Measurements from ENCODE around the gene LRRIQ3.
"Not testable (repeated sequence)": the region's sequence is repeated elsewhere in the genome, so short reads cannot be mapped to it uniquely, and the experiment has no call there.

LRRIQ3 gene

GRCh38 chr1:74199504-74199903 is 1.5 kb upstream of the LRRIQ3 start:
- Histone ChIP-seq H3K9ac (ENCODE audit: low read depth, low read length) (no peak overlapping the region), H3K4me3 (ENCODE audit: low read length) (no peak overlapping the region), H3K27me3 (ENCODE audit: insufficient read depth, low read length) (no peaks in the 10 kb centered on the region)

GRCh38 chr1:74197255-74197654 is 721 bp downstream of the LRRIQ3 start:
- Histone ChIP-seq H3K27ac (ENCODE audit: low read length) (no peak overlapping the region), H3K9ac (ENCODE audit: low read depth, low read length) (peak overlapping the region; percentile 70; the same call in 1 of the 2 replicates), H3K4me3 (ENCODE audit: low read length) (peak overlapping the region; percentile 98), H3K27me3 (ENCODE audit: insufficient read depth, low read length) (no peaks in the 10 kb centered on the region), H3K4me1 (ENCODE audit: insufficient read depth, low read length) (no peaks in the 10 kb centered on the region), H3K9me3 (ENCODE audit: insufficient read depth, low read depth, low read length) (no peaks in the 10 kb centered on the region), H3K36me3 (ENCODE audit: insufficient read depth, low read depth, low read length) (no peaks in the 10 kb centered on the region)

More at GRCh38 chr1:74199504-74199903, 1.5 kb upstream of the LRRIQ3 start:
- H3K4me1 ChIP-seq (ENCODE audit: insufficient read depth, low read length): no peaks in the 10 kb centered on the region
- no peaks in the 10 kb centered on the region for H3K9me3 ChIP-seq (ENCODE audit: insufficient read depth, low read depth, low read length)
- no peak overlapping the region for H3K27ac ChIP-seq (ENCODE audit: low read length)
- H3K36me3 ChIP-seq (ENCODE audit: insufficient read depth, low read depth, low read length): no peaks in the 10 kb centered on the region

GRCh38 chr1:74195339-74195738 is 2.6 kb downstream of the LRRIQ3 start:
- Histone ChIP-seq H3K36me3 (ENCODE audit: insufficient read depth, low read depth, low read length) (no peaks in the 10 kb centered on the region), H3K4me1 (ENCODE audit: insufficient read depth, low read length) (no peaks in the 10 kb centered on the region), H3K27ac (ENCODE audit: low read length) (no peak overlapping the region), H3K27me3 (ENCODE audit: insufficient read depth, low read length) (no peaks in the 10 kb centered on the region), H3K4me3 (ENCODE audit: low read length) (no peak overlapping the region), H3K9ac (ENCODE audit: low read depth, low read length) (no peak overlapping the region), H3K9me3 (ENCODE audit: insufficient read depth, low read depth, low read length) (no peaks in the 10 kb centered on the region)

- no peaks in the 10 kb centered on the region for H3K4me1 ChIP-seq (ENCODE audit: insufficient read depth, low read length)
- H3K4me3 ChIP-seq (ENCODE audit: low read length): no peak overlapping the region
- H3K9ac ChIP-seq (ENCODE audit: low read depth, low read length): no peak overlapping the region
- no peaks in the 10 kb centered on the region for H3K9me3 ChIP-seq (ENCODE audit: insufficient read depth, low read depth, low read length)
- H3K36me3 ChIP-seq (ENCODE audit: insufficient read depth, low read depth, low read length): no peaks in the 10 kb centered on the region
- no peak overlapping the region for H3K27ac ChIP-seq (ENCODE audit: low read length)
- no peaks in the 10 kb centered on the region for H3K27me3 ChIP-seq (ENCODE audit: insufficient read depth, low read length)
These were observed 4.1 kb downstream of the LRRIQ3 start for GRCh38 chr1:74193908-74194307.

- H3K27me3 ChIP-seq (ENCODE audit: insufficient read depth, low read length): no peaks in the 10 kb centered on the region
- no peaks in the 10 kb centered on the region for H3K9me3 ChIP-seq (ENCODE audit: insufficient read depth, low read depth, low read length)
- H3K4me1 ChIP-seq (ENCODE audit: insufficient read depth, low read length): no peaks in the 10 kb centered on the region
- no peak overlapping the region for H3K4me3 ChIP-seq (ENCODE audit: low read length)
- H3K36me3 ChIP-seq (ENCODE audit: insufficient read depth, low read depth, low read length): no peaks in the 10 kb centered on the region
- no peak overlapping the region for H3K9ac ChIP-seq (ENCODE audit: low read depth, low read length)
- no peak overlapping the region for H3K27ac ChIP-seq (ENCODE audit: low read length)
These were observed 17.5 kb downstream of the LRRIQ3 start for GRCh38 chr1:74180490-74180889.

- not testable (repeated sequence) for H3K27ac ChIP-seq (ENCODE audit: low read length); H3K36me3 ChIP-seq (ENCODE audit: insufficient read depth, low read depth, low read length); H3K9ac ChIP-seq (ENCODE audit: low read depth, low read length); H3K4me3 ChIP-seq (ENCODE audit: low read length); H3K4me1 ChIP-seq (ENCODE audit: insufficient read depth, low read length); H3K27me3 ChIP-seq (ENCODE audit: insufficient read depth, low read length); H3K9me3 ChIP-seq (ENCODE audit: insufficient read depth, low read depth, low read length)
These were observed 23.6 kb downstream of the LRRIQ3 start for GRCh38 chr1:74174423-74174822.

GRCh38 chr1:74162333-74162732 is 35.6 kb downstream of the LRRIQ3 start:
- H3K4me3 ChIP-seq (ENCODE audit: low read length): no peak overlapping the region
- no peaks in the 10 kb centered on the region for H3K4me1 ChIP-seq (ENCODE audit: insufficient read depth, low read length)
- no peaks in the 10 kb centered on the region for H3K36me3 ChIP-seq (ENCODE audit: insufficient read depth, low read depth, low read length)
- no peak overlapping the region for H3K27ac ChIP-seq (ENCODE audit: low read length)
- H3K9ac ChIP-seq (ENCODE audit: low read depth, low read length): no peak overlapping the region
- H3K27me3 ChIP-seq (ENCODE audit: insufficient read depth, low read length): no peaks in the 10 kb centered on the region
- no peaks in the 10 kb centered on the region for H3K9me3 ChIP-seq (ENCODE audit: insufficient read depth, low read depth, low read length)

GRCh38 chr1:74161497-74161896 is 36.5 kb downstream of the LRRIQ3 start:
- Histone ChIP-seq H3K4me1 (ENCODE audit: insufficient read depth, low read length) (no peaks in the 10 kb centered on the region), H3K4me3 (ENCODE audit: low read length) (no peak overlapping the region), H3K27ac (ENCODE audit: low read length) (no peak overlapping the region), H3K9ac (ENCODE audit: low read depth, low read length) (no peak overlapping the region), H3K27me3 (ENCODE audit: insufficient read depth, low read length) (no peaks in the 10 kb centered on the region), H3K9me3 (ENCODE audit: insufficient read depth, low read depth, low read length) (no peaks in the 10 kb centered on the region), H3K36me3 (ENCODE audit: insufficient read depth, low read depth, low read length) (no peaks in the 10 kb centered on the region)

- no peaks in the 10 kb centered on the region for H3K4me1 ChIP-seq (ENCODE audit: insufficient read depth, low read length)
- no peak overlapping the region for H3K27ac ChIP-seq (ENCODE audit: low read length)
- no peaks in the 10 kb centered on the region for H3K9me3 ChIP-seq (ENCODE audit: insufficient read depth, low read depth, low read length)
- no peaks in the 10 kb centered on the region for H3K27me3 ChIP-seq (ENCODE audit: insufficient read depth, low read length)
- no peaks in the 10 kb centered on the region for H3K36me3 ChIP-seq (ENCODE audit: insufficient read depth, low read depth, low read length)
- H3K9ac ChIP-seq (ENCODE audit: low read depth, low read length): no peak overlapping the region
- H3K4me3 ChIP-seq (ENCODE audit: low read length): no peak overlapping the region
These were observed 37.9 kb downstream of the LRRIQ3 start for GRCh38 chr1:74160046-74160445.

GRCh38 chr1:74145086-74145485 is 52.9 kb downstream of the LRRIQ3 start:
- no peaks in the 10 kb centered on the region for H3K4me1 ChIP-seq (ENCODE audit: insufficient read depth, low read length)
- no peaks in the 10 kb centered on the region for H3K27me3 ChIP-seq (ENCODE audit: insufficient read depth, low read length)
- no peaks in the 10 kb centered on the region for H3K36me3 ChIP-seq (ENCODE audit: insufficient read depth, low read depth, low read length)
- no peak overlapping the region for H3K9ac ChIP-seq (ENCODE audit: low read depth, low read length)
- H3K4me3 ChIP-seq (ENCODE audit: low read length): no peak overlapping the region
- no peaks in the 10 kb centered on the region for H3K9me3 ChIP-seq (ENCODE audit: insufficient read depth, low read depth, low read length)
- H3K27ac ChIP-seq (ENCODE audit: low read length): no peak overlapping the region

GRCh38 chr1:74117370-74117769 is 80.6 kb downstream of the LRRIQ3 start:
- not testable (repeated sequence) for H3K36me3 ChIP-seq (ENCODE audit: insufficient read depth, low read depth, low read length); H3K27me3 ChIP-seq (ENCODE audit: insufficient read depth, low read length); H3K9ac ChIP-seq (ENCODE audit: low read depth, low read length); H3K9me3 ChIP-seq (ENCODE audit: insufficient read depth, low read depth, low read length); H3K4me1 ChIP-seq (ENCODE audit: insufficient read depth, low read length); H3K4me3 ChIP-seq (ENCODE audit: low read length); H3K27ac ChIP-seq (ENCODE audit: low read length)

- Histone ChIP-seq H3K36me3 (ENCODE audit: insufficient read depth, low read depth, low read length) (no peaks in the 10 kb centered on the region), H3K9ac (ENCODE audit: low read depth, low read length) (no peak overlapping the region), H3K27me3 (ENCODE audit: insufficient read depth, low read length) (no peaks in the 10 kb centered on the region), H3K9me3 (ENCODE audit: insufficient read depth, low read depth, low read length) (no peaks in the 10 kb centered on the region), H3K27ac (ENCODE audit: low read length) (no peak overlapping the region), H3K4me1 (ENCODE audit: insufficient read depth, low read length) (no peaks in the 10 kb centered on the region), H3K4me3 (ENCODE audit: low read length) (no peak overlapping the region)
These were observed 84.6 kb downstream of the LRRIQ3 start for GRCh38 chr1:74113333-74113732.

GRCh38 chr1:74107394-74107793 is 90.6 kb downstream of the LRRIQ3 start:
- H3K27ac ChIP-seq (ENCODE audit: low read length): no peak overlapping the region
- no peak overlapping the region for H3K4me3 ChIP-seq (ENCODE audit: low read length)
- H3K9me3 ChIP-seq (ENCODE audit: insufficient read depth, low read depth, low read length): no peaks in the 10 kb centered on the region

More at GRCh38 chr1:74107394-74107793, 90.6 kb downstream of the LRRIQ3 start:
- Histone ChIP-seq H3K9ac (ENCODE audit: low read depth, low read length) (no peak overlapping the region), H3K4me1 (ENCODE audit: insufficient read depth, low read length) (no peaks in the 10 kb centered on the region), H3K36me3 (ENCODE audit: insufficient read depth, low read depth, low read length) (no peaks in the 10 kb centered on the region), H3K27me3 (ENCODE audit: insufficient read depth, low read length) (no peaks in the 10 kb centered on the region)
